ENCODE data around the gene BRWD1.

BRWD1 gene

GRCh38 chr21:39193380-39193779, 120.1 kb downstream of the BRWD1 start:
- no peak for DNase-seq

- no peak for DNase-seq
Observed at GRCh38 chr21:39189857-39190604, 123.4 kb downstream of the BRWD1 start.

- peak; percentile 40 for DNase-seq
Observed at GRCh38 chr21:39188521-39189139, 124.8 kb downstream of the BRWD1 start.

GRCh38 chr21:39187141-39187540, 126.3 kb downstream of the BRWD1 start:
- no peak for DNase-seq

- no peak for DNase-seq
Observed at GRCh38 chr21:39186676-39187075, 126.8 kb downstream of the BRWD1 start.

GRCh38 chr21:39185157-39185556, 128.3 kb downstream of the BRWD1 start:
- no peak for DNase-seq

GRCh38 chr21:39184050-39184980, 129.1 kb downstream of the BRWD1 start:
- peak; percentile 30 for DNase-seq

GRCh38 chr21:39183272-39184049, 130.0 kb downstream of the BRWD1 start, which contains the start of gene PSMG1:
TSS of gene PSMG1 (minus strand) at chr21:39183451. CDS start at chr21:39183385, 66 bp downstream.
- peak; percentile 73 for DNase-seq

- DNase-seq, result no peak
Observed at GRCh38 chr21:39182484-39183271, 130.8 kb downstream of the BRWD1 start.

GRCh38 chr21:39182016-39182415, 131.4 kb downstream of the BRWD1 start:
- DNase-seq, result no peak

- no peak for DNase-seq
Observed at GRCh38 chr21:39181205-39181818, 132.1 kb downstream of the BRWD1 start.

- DNase-seq, result no peak
Observed at GRCh38 chr21:39180429-39181019, 132.9 kb downstream of the BRWD1 start.

- DNase-seq, result no peak
Observed at GRCh38 chr21:39178421-39178820, 135.0 kb downstream of the BRWD1 start.

GRCh38 chr21:39176271-39176709, 137.1 kb downstream of the BRWD1 start:
- DNase-seq, result no peak

- no peak for DNase-seq
Observed at GRCh38 chr21:39175665-39176064, 137.8 kb downstream of the BRWD1 start.

GRCh38 chr21:39175154-39175553, 138.3 kb downstream of the BRWD1 start:
- DNase-seq, result no peak

GRCh38 chr21:39173716-39174680, 139.4 kb downstream of the BRWD1 start:
- DNase-seq, result no peak

- DNase-seq, result no peak
Observed at GRCh38 chr21:39169906-39170305, 143.5 kb downstream of the BRWD1 start.

GRCh38 chr21:39168800-39169199, 144.6 kb downstream of the BRWD1 start:
- no peak for DNase-seq

- no peak for DNase-seq
Observed at GRCh38 chr21:39164523-39164922, 148.9 kb downstream of the BRWD1 start.
